SJSA1 (cell line): ENCODE data around the gene MDFIC. TPM values are rescaled to one million over a fixed set of nuclear protein-coding genes. Genes with fewer than 3 reads are reported as not detected.

Experiments
- DNase-seq, 2 experiments: peaks; one replicate each; pipeline ENCODE4 v3.0.0-alpha.2; 2015 to 2020; ENCODE audit warnings: low spot score in 2 of 2, low read depth in 1 of 2
- H3K27ac ChIP-seq: fragments of 250-450 bp; sonication (Bioruptor Pico); 2 replicates; pipeline ENCODE4 v1.5.1; 2020; ENCODE audit warnings: mild to moderate bottlenecking, moderate library complexity
- H3K27me3 ChIP-seq: fragments of 250-450 bp; sonication (Bioruptor Pico); replicated peaks from 2 replicates; pipeline ENCODE4 v1.5.1; 2020; ENCODE audit warnings: mild to moderate bottlenecking, moderate library complexity
- H3K36me3 ChIP-seq: fragments of 250-450 bp; sonication (Bioruptor Pico); 2 replicates; pipeline ENCODE4 v1.5.1; 2020; ENCODE audit warnings: mild to moderate bottlenecking
- H3K4me1 ChIP-seq: fragments of 250-450 bp; sonication (Bioruptor Pico); replicated peaks from 2 replicates; pipeline ENCODE4 v1.6.1; 2021; ENCODE audit warnings: mild to moderate bottlenecking
- H3K4me3 ChIP-seq: fragments of 250-450 bp; sonication (Bioruptor Pico); 2 replicates; pipeline ENCODE4 v1.5.1; 2020; ENCODE audit warnings: mild to moderate bottlenecking
- H3K9me3 ChIP-seq: fragments of 250-450 bp; sonication (Bioruptor Pico); replicated peaks from 2 replicates; pipeline ENCODE4 v1.5.1; 2020; ENCODE audit warnings: mild to moderate bottlenecking
- total RNA-seq: library from RNA; depleted of rRNA; stranded (reverse); fragments of >200 nt; shearing (Covaris generic); gene quantifications from 2 replicates; pipeline ENCODE4 v1.2.3, GENCODE V29; 2014

Gene MDFIC
- total RNA-seq, 1 experiment from 2014 or later = 65.0 TPM

- no peaks in the 10 kb centered on the region for H3K27me3 ChIP-seq
- no peak for DNase-seq
- no peak overlapping the region for H3K4me3 ChIP-seq
- no peaks in the 10 kb centered on the region for H3K9me3 ChIP-seq
- H3K4me1 ChIP-seq = 0 out of 2 replicates have a peak, but pooled peaks cover 9% of the 10 kb centered on the region
- H3K36me3 ChIP-seq = peaks cover 23% of the 10 kb centered on the region
- no peak overlapping the region for H3K27ac ChIP-seq
Observed at GRCh38 chr7:114932991-114933390, 11.1 kb downstream of the MDFIC start.

- H3K4me3 ChIP-seq = no peak overlapping the region
Observed at GRCh38 chr7:114933658-114934057, 11.8 kb downstream of the MDFIC start.

GRCh38 chr7:114934086-114934485, 12.2 kb downstream of the MDFIC start:
- peaks cover 19% of the 10 kb centered on the region for H3K36me3 ChIP-seq
- H3K4me3 ChIP-seq = no peak overlapping the region
- DNase-seq = no peak

More at GRCh38 chr7:114933658-114934057, 11.8 kb downstream of the MDFIC start:
- Histone ChIP-seq H3K27ac (no peak overlapping the region), H3K4me1 (0 out of 2 replicates have a peak, but pooled peaks cover 9% of the 10 kb centered on the region), H3K9me3 (no peaks in the 10 kb centered on the region), H3K36me3 (peaks cover 20% of the 10 kb centered on the region), H3K27me3 (no peaks in the 10 kb centered on the region)
- no peak for DNase-seq

GRCh38 chr7:114934713-114935112, 12.8 kb downstream of the MDFIC start:
- DNase-seq = no peak
- Histone ChIP-seq H3K4me3 (no peak overlapping the region), H3K36me3 (peaks cover 14% of the 10 kb centered on the region)

More at GRCh38 chr7:114934086-114934485, 12.2 kb downstream of the MDFIC start:
- 0 out of 2 replicates have a peak, but pooled peaks cover 9% of the 10 kb centered on the region for H3K4me1 ChIP-seq
- no peaks in the 10 kb centered on the region for H3K27me3 ChIP-seq
- H3K9me3 ChIP-seq = no peaks in the 10 kb centered on the region
- H3K27ac ChIP-seq = no peak overlapping the region

GRCh38 chr7:114936471-114936870, 14.6 kb downstream of the MDFIC start:
- H3K27me3 ChIP-seq = no peaks in the 10 kb centered on the region
- no peaks in the 10 kb centered on the region for H3K4me1 ChIP-seq
- peaks cover 9% of the 10 kb centered on the region for H3K36me3 ChIP-seq
- H3K4me3 ChIP-seq = no peak overlapping the region
- DNase-seq = no peak
- no peak overlapping the region for H3K27ac ChIP-seq
- H3K9me3 ChIP-seq = no peaks in the 10 kb centered on the region

More at GRCh38 chr7:114934713-114935112, 12.8 kb downstream of the MDFIC start:
- no peaks in the 10 kb centered on the region for H3K27me3 ChIP-seq
- no peaks in the 10 kb centered on the region for H3K9me3 ChIP-seq
- no peak overlapping the region for H3K27ac ChIP-seq
- H3K4me1 ChIP-seq = 0 out of 2 replicates have a peak, but pooled peaks cover 5% of the 10 kb centered on the region

GRCh38 chr7:114937446-114937845, 15.6 kb downstream of the MDFIC start:
- no peaks in the 10 kb centered on the region for H3K9me3 ChIP-seq
- H3K4me3 ChIP-seq = no peak overlapping the region
- no peaks in the 10 kb centered on the region for H3K4me1 ChIP-seq
- no peak for DNase-seq
- H3K27ac ChIP-seq = no peak overlapping the region
- no peaks in the 10 kb centered on the region for H3K27me3 ChIP-seq
- H3K36me3 ChIP-seq = peaks cover 5% of the 10 kb centered on the region

GRCh38 chr7:114938785-114939184, 16.9 kb downstream of the MDFIC start:
- Histone ChIP-seq H3K9me3 (no peaks in the 10 kb centered on the region), H3K4me3 (no peak overlapping the region), H3K36me3 (peaks cover 3% of the 10 kb centered on the region), H3K27me3 (no peaks in the 10 kb centered on the region), H3K4me1 (peaks cover 4% of the 10 kb centered on the region), H3K27ac (no peak overlapping the region)
- DNase-seq = no peak

GRCh38 chr7:114939484-114940097, 17.7 kb downstream of the MDFIC start:
- no peak for DNase-seq
- Histone ChIP-seq H3K27me3 (no peaks in the 10 kb centered on the region), H3K36me3 (peaks cover 3% of the 10 kb centered on the region), H3K4me3 (no peak overlapping the region), H3K9me3 (no peaks in the 10 kb centered on the region), H3K27ac (no peak overlapping the region), H3K4me1 (peaks cover 12% of the 10 kb centered on the region)

- no peak overlapping the region for H3K27ac ChIP-seq
- peaks cover 3% of the 10 kb centered on the region for H3K36me3 ChIP-seq
- peaks cover 16% of the 10 kb centered on the region for H3K4me1 ChIP-seq
- no peaks in the 10 kb centered on the region for H3K27me3 ChIP-seq
- DNase-seq = no peak
- no peak overlapping the region for H3K4me3 ChIP-seq
- no peaks in the 10 kb centered on the region for H3K9me3 ChIP-seq
Observed at GRCh38 chr7:114940220-114940619, 18.3 kb downstream of the MDFIC start.

GRCh38 chr7:114941692-114942091, 19.8 kb downstream of the MDFIC start:
- Histone ChIP-seq H3K4me3 (no peak overlapping the region), H3K36me3 (peaks cover 8% of the 10 kb centered on the region), H3K27ac (no peak overlapping the region), H3K27me3 (no peaks in the 10 kb centered on the region), H3K4me1 (peaks cover 16% of the 10 kb centered on the region), H3K9me3 (no peaks in the 10 kb centered on the region)
- DNase-seq = no peak

GRCh38 chr7:114942446-114943175, 20.7 kb downstream of the MDFIC start:
- peaks cover 16% of the 10 kb centered on the region for H3K4me1 ChIP-seq
- H3K27me3 ChIP-seq = no peaks in the 10 kb centered on the region
- no peak overlapping the region for H3K27ac ChIP-seq
- no peaks in the 10 kb centered on the region for H3K9me3 ChIP-seq
- peaks cover 17% of the 10 kb centered on the region for H3K36me3 ChIP-seq
- H3K4me3 ChIP-seq = no peak overlapping the region
- no peak for DNase-seq

- Histone ChIP-seq H3K27me3 (no peaks in the 10 kb centered on the region), H3K27ac (no peak overlapping the region), H3K4me1 (peaks cover 16% of the 10 kb centered on the region), H3K9me3 (no peaks in the 10 kb centered on the region), H3K36me3 (peaks cover 17% of the 10 kb centered on the region), H3K4me3 (no peak overlapping the region)
- DNase-seq = no peak
Observed at GRCh38 chr7:114943530-114943929, 21.6 kb downstream of the MDFIC start.

GRCh38 chr7:114943953-114944744, 22.3 kb downstream of the MDFIC start:
- Histone ChIP-seq H3K9me3 (no peaks in the 10 kb centered on the region), H3K27ac (peak overlapping the region; percentile 29), H3K4me3 (no peak overlapping the region), H3K4me1 (peaks cover 18% of the 10 kb centered on the region), H3K27me3 (no peaks in the 10 kb centered on the region), H3K36me3 (peaks cover 17% of the 10 kb centered on the region)
- no peak for DNase-seq
